Caco-2 (cell line): ENCODE results near the gene CWF19L1. TPM values are rescaled to one million over a fixed set of nuclear protein-coding genes. Genes with fewer than 3 reads are reported as not detected.

Source experiments
- BruUV-seq: library from RNA; stranded (reverse); fragments of 400-500 nt; replicated peaks from 2 replicates; lab custom pipeline; 2021; lab: Mats Ljungman, UMichigan
- CTCF ChIA-PET: fragments of 300-600 bp; sonication (Branson Sonifier 250); formaldehyde crosslinking; loops from one replicate; lab custom pipeline; 2022; ENCODE audit warnings: antibody characterized with exemption; lab: Charles Lee
- POLR2A ChIA-PET: fragments of 300-600 bp; sonication (Branson Sonifier 250); formaldehyde crosslinking; loops from one replicate; lab custom pipeline; 2022; ENCODE audit warnings: antibody characterized with exemption; lab: Charles Lee
- DNase-seq, 2 experiments: peaks; one replicate each; pipeline versions ENCODE4 v3.0.0 to v3.0.0-alpha.2; 2020 to 2022
- H3K27me3 ChIP-seq: replicated peaks from 2 replicates; pipeline ENCODE4 v1.6.0; 2011; ENCODE audit warnings: low read length; ENCODE audit not compliant: control insufficient read depth, insufficient read depth
- H3K36me3 ChIP-seq: 2 replicates; pipeline ENCODE4 v1.5.1; 2011; ENCODE audit warnings: low read length; ENCODE audit not compliant: control insufficient read depth, insufficient read depth
- H3K4me1 ChIP-seq: fragments of 250-450 bp; sonication (Bioruptor Pico); 2 replicates; pipeline ENCODE4 v1.5.1; 2020; ENCODE audit warnings: mild to moderate bottlenecking
- H3K4me3 ChIP-seq: 2 replicates; pipeline ENCODE4 v1.5.1; 2011; ENCODE audit warnings: low read depth, mild to moderate bottlenecking, control low read depth, low read length
- H3K9me3 ChIP-seq: fragments of 250-450 bp; sonication (Bioruptor Pico); 2 replicates; pipeline ENCODE4 v1.5.1; 2020; ENCODE audit warnings: mild to moderate bottlenecking, moderate library complexity
- H3K27ac Mint-ChIP-seq: one replicate; pipeline ENCODE4 v1.8.0; 2022; ENCODE audit warnings: mixed read lengths; ENCODE audit not compliant: unreplicated experiment
- H3K27me3 Mint-ChIP-seq: one replicate; pipeline ENCODE4 v1.8.0; 2022; ENCODE audit warnings: mixed read lengths; ENCODE audit not compliant: insufficient read depth, unreplicated experiment
- H3K36me3 Mint-ChIP-seq: one replicate; pipeline ENCODE4 v1.8.0; 2022; ENCODE audit warnings: mild to moderate bottlenecking, mixed read lengths; ENCODE audit not compliant: insufficient read depth, unreplicated experiment
- H3K4me1 Mint-ChIP-seq: one replicate; pipeline ENCODE4 v1.8.0; 2022; ENCODE audit warnings: low read depth, mixed read lengths; ENCODE audit not compliant: unreplicated experiment
- H3K4me3 Mint-ChIP-seq: one replicate; pipeline ENCODE4 v1.8.0; 2022; ENCODE audit warnings: mild to moderate bottlenecking, moderate library complexity, mixed read lengths; ENCODE audit not compliant: unreplicated experiment
- H3K9me3 Mint-ChIP-seq: one replicate; pipeline ENCODE4 v1.8.0; 2022; ENCODE audit warnings: mixed read lengths; ENCODE audit not compliant: unreplicated experiment
- CTCF ChIP-seq, 2 experiments: fragments of 200-600 bp in 1 of 2; IDR thresholded peaks; 1 replicate in 1 of 2; 2 replicates in 1 of 2; pipeline versions ENCODE4 v1.5.1 to v1.8.0; 2011 to 2022; ENCODE audit warnings: antibody characterized with exemption in 1 of 2, control low read depth in 1 of 2, inconsistent platforms in 1 of 2, low read depth in 1 of 2, low read length in 1 of 2, mild to moderate bottlenecking in 1 of 2, moderate library complexity in 1 of 2; ENCODE audit not compliant: insufficient read depth in 1 of 2, severe bottlenecking in 1 of 2, unreplicated experiment in 1 of 2
- intact Hi-C: fragments of 100-400 bp; cut with micrococcal nuclease; formaldehyde crosslinking; loops from one replicate; pipeline ENCODE4 v1.10.0; 2022; ENCODE audit not compliant: unreplicated experiment
- total RNA-seq: library from RNA; stranded (reverse); gene quantifications from 2 replicates; pipeline ENCODE4 v1.2.3, GENCODE V29; 2022

Gene CWF19L1
- total RNA-seq, 1 experiment from 2014 or later = 41.1 TPM

DNA sequence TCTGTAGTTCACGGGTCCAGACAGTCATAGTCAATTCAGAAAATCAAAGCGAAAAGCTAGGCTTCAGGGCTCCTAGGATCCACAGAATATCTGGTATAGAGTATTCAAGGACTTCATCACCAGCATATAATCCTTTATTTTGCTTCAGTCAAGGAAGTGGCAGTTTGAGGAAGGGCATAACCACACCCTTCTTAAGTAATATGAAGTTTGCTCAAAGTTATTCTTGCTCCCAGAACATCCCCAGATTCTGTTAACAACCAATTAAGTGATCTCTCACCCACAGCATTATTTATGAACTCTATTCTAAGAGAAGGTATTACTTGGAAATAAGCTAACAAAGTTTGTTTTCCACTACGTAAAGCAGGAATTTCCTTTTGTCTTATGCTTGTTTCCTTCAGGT lies 13.2 kb downstream of the CWF19L1 start:
- Histone ChIP-seq H3K36me3 (no peaks in the 10 kb centered on the region), H3K9me3 (no peaks in the 10 kb centered on the region), H3K27me3 (no peaks in the 10 kb centered on the region), H3K4me1 (no peaks in the 10 kb centered on the region), H3K4me3 (no peak overlapping the region)
- no peaks in the 10 kb centered on the region for H3K4me1 Mint-ChIP-seq
- H3K27ac Mint-ChIP-seq = no peak overlapping the region
- no peaks in the 10 kb centered on the region for H3K27me3 Mint-ChIP-seq
- no TSS peak for BruUV-seq
- H3K4me3 Mint-ChIP-seq = no peak overlapping the region
- intact Hi-C loops = no loop called here
- no peak for DNase-seq
- H3K9me3 Mint-ChIP-seq = no peaks in the 10 kb centered on the region
- no peak for TF ChIP-seq CTCF (IDR thresholded peaks at IDR 0.05; ENCODE audit: insufficient read depth in 1 of 2, low read depth in 1 of 2, low read length in 1 of 2, severe bottlenecking in 1 of 2, unreplicated experiment in 1 of 2)
- CTCF ChIA-PET = no interaction called here
- POLR2A ChIA-PET = no interaction called here
- peaks cover 65% of the 10 kb centered on the region for H3K36me3 Mint-ChIP-seq

DNA sequence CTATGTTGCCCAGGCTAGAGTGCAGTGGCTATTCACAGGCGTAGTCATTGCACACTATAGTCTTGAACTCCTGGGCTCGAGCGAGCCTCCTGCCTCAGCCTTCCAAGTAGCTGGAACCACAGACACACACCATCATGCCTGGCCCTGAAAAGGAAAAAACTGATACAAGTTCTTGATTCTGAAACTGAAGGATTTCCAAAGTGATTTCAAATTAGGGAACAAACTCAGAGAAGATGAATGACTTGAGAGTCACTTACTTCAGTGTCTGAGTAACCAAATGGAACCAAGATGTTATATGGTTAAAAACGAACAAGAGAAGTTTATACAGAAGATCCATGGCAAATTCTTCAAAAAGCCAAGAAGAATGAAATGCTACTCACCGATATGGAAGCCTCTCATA lies 14.4 kb downstream of the CWF19L1 start:
- intact Hi-C loops = no loop called here
- no peaks in the 10 kb centered on the region for H3K4me1 Mint-ChIP-seq
- H3K9me3 Mint-ChIP-seq = no peaks in the 10 kb centered on the region
- H3K36me3 Mint-ChIP-seq = peaks cover 66% of the 10 kb centered on the region
- no peaks in the 10 kb centered on the region; the same call in 1 of the 2 replicates for H3K36me3 ChIP-seq
- no peaks in the 10 kb centered on the region for H3K9me3 ChIP-seq
- no peak overlapping the region for H3K4me3 ChIP-seq
- no TSS peak for BruUV-seq
- no peak overlapping the region for H3K4me3 Mint-ChIP-seq
- no peaks in the 10 kb centered on the region for H3K4me1 ChIP-seq
- no peaks in the 10 kb centered on the region for H3K27me3 Mint-ChIP-seq
- no peak for TF ChIP-seq CTCF (IDR thresholded peaks at IDR 0.05; ENCODE audit: insufficient read depth in 1 of 2, low read depth in 1 of 2, low read length in 1 of 2, severe bottlenecking in 1 of 2, unreplicated experiment in 1 of 2)
- POLR2A ChIA-PET = no interaction called here
- DNase-seq = no peak
- no peaks in the 10 kb centered on the region for H3K27me3 ChIP-seq
- no peak overlapping the region for H3K27ac Mint-ChIP-seq
- CTCF ChIA-PET = no interaction called here

- CTCF ChIA-PET = no interaction called here
- no peak overlapping the region for H3K4me3 ChIP-seq
- BruUV-seq = no TSS peak
- no peaks in the 10 kb centered on the region for H3K27me3 Mint-ChIP-seq
- TF ChIP-seq CTCF (IDR thresholded peaks at IDR 0.05; ENCODE audit: insufficient read depth in 1 of 2, low read depth in 1 of 2, low read length in 1 of 2, severe bottlenecking in 1 of 2, unreplicated experiment in 1 of 2) = no peak
- peaks cover 7% of the 10 kb centered on the region for H3K4me1 Mint-ChIP-seq
- intact Hi-C loops = no loop called here
- no peaks in the 10 kb centered on the region for H3K9me3 Mint-ChIP-seq
- no peak overlapping the region for H3K4me3 Mint-ChIP-seq
- POLR2A ChIA-PET = no interaction called here
- DNase-seq = no peak
- no peaks in the 10 kb centered on the region; the same call in 1 of the 2 replicates for H3K36me3 ChIP-seq
- no peak overlapping the region for H3K27ac Mint-ChIP-seq
- peaks cover 45% of the 10 kb centered on the region for H3K36me3 Mint-ChIP-seq
- H3K9me3 ChIP-seq = no peaks in the 10 kb centered on the region
- peaks cover 22% of the 10 kb centered on the region for H3K4me1 ChIP-seq
- H3K27me3 ChIP-seq = no peaks in the 10 kb centered on the region
Measured at GRCh38 chr10:100248820-100249219, 18.6 kb downstream of the CWF19L1 start.
